Fibroblast of lung (primary cell): ENCODE data around the gene C16orf82. TPM values are rescaled to one million over a fixed set of nuclear protein-coding genes. Genes with fewer than 3 reads are reported as not detected.

Experiments
- DNase-seq, 2 donors: peaks; one replicate each; pipeline versions ENCODE4 v3.0.0 to v3.0.0-alpha.2; 2010; ENCODE audit warnings: low read depth in 2 of 2
- H2AFZ ChIP-seq: 2 replicates; pipeline ENCODE4 v1.5.1; 2012; ENCODE audit warnings: low read length, control low read depth, inconsistent platforms
- H3K27ac ChIP-seq: 2 replicates; pipeline ENCODE4 v1.5.1; 2011; ENCODE audit warnings: low read length, control low read depth; ENCODE audit not compliant: insufficient read depth
- H3K27me3 ChIP-seq: 2 replicates; pipeline ENCODE4 v1.5.1; 2011; ENCODE audit warnings: mild to moderate bottlenecking, low read length; ENCODE audit not compliant: control insufficient read depth, insufficient read depth
- H3K36me3 ChIP-seq: 2 replicates; pipeline ENCODE4 v1.5.1; 2011; ENCODE audit warnings: low read length; ENCODE audit not compliant: control insufficient read depth, insufficient read depth
- H3K4me1 ChIP-seq: 2 replicates; pipeline ENCODE4 v1.5.1; 2011; ENCODE audit warnings: low read length; ENCODE audit not compliant: control insufficient read depth, insufficient read depth; ENCODE audit errors: extremely low read depth
- H3K4me2 ChIP-seq: 2 replicates; pipeline ENCODE4 v1.5.1; 2011; ENCODE audit warnings: low read length, control low read depth; ENCODE audit not compliant: insufficient read depth; ENCODE audit errors: extremely low read depth
- H3K4me3 ChIP-seq, 4 experiments: fragments of 200-600 bp in 1 of 4; sonication (generic) in 1 of 4; replicated peaks in 1 of 4; 2 replicates each; pipeline ENCODE4 v1.5.1; 2011 to 2016; ENCODE audit warnings: low read length in 4 of 4, low read depth in 3 of 4, mild to moderate bottlenecking in 3 of 4, control low read depth in 2 of 4, inconsistent platforms in 1 of 4, mixed read lengths in 1 of 4; ENCODE audit not compliant: insufficient read depth in 1 of 4; ENCODE audit errors: control extremely low read depth in 1 of 4
- H3K79me2 ChIP-seq: 2 replicates; pipeline ENCODE4 v1.5.1; 2012; ENCODE audit warnings: mild to moderate bottlenecking, low read length, inconsistent platforms; ENCODE audit not compliant: control insufficient read depth, insufficient read depth
- H3K9ac ChIP-seq: 2 replicates; pipeline ENCODE4 v1.5.1; 2011; ENCODE audit warnings: mild to moderate bottlenecking, low read length, control low read depth; ENCODE audit not compliant: insufficient read depth
- H3K9me3 ChIP-seq: 2 replicates; pipeline ENCODE4 v1.5.1; 2012; ENCODE audit warnings: low read depth, low read length; ENCODE audit not compliant: control insufficient read depth, insufficient read depth
- H4K20me1 ChIP-seq: 2 replicates; pipeline ENCODE4 v1.5.1; 2011; ENCODE audit warnings: low read length; ENCODE audit not compliant: control insufficient read depth, insufficient read depth; ENCODE audit errors: extremely low read depth
- CTCF ChIP-seq, 2 donors: IDR thresholded peaks in 1 of 2; conservative IDR thresholded peaks in 1 of 2; 1 replicate in 1 of 2; 2 replicates in 1 of 2; pipeline ENCODE4 v1.5.1; 2011 to 2012; ENCODE audit warnings: low read length in 2 of 2, control low read depth in 1 of 2, inconsistent platforms in 1 of 2, low read depth in 1 of 2, mild to moderate bottlenecking in 1 of 2
- EZH2 ChIP-seq: IDR thresholded peaks from 2 replicates; pipeline ENCODE4 v1.5.1; 2012; ENCODE audit warnings: low read length, control low read depth, mild to moderate bottlenecking; ENCODE audit errors: missing control alignments
- polyA plus RNA-seq, 2 donors: library from polyadenylated mRNA; depleted of rRNA in 1 of 2; stranded (reverse) in 1 of 2; unstranded in 1 of 2; fragments of >200 nt; gene quantifications; 2 replicates each; pipeline ENCODE4 v1.2.1, GENCODE V29; 2011 to 2012; ENCODE audit warnings: missing spikeins in 1 of 2
- total RNA-seq: library from RNA; depleted of rRNA; stranded (reverse); fragments of >200 nt; gene quantifications from 2 replicates; pipeline ENCODE4 v1.2.1, GENCODE V29; 2014

C16orf82 gene
- total and polyA plus RNA-seq, 2 donors (not counting 1 experiment from before 2014, with no cell fraction given), result not detected

- H3K4me2 ChIP-seq, result no peak overlapping the region
- no peaks in the 10 kb centered on the region for H3K4me1 ChIP-seq
- no peaks in the 10 kb centered on the region for H3K27me3 ChIP-seq
- no peak for TF ChIP-seq EZH2
- TF ChIP-seq CTCF (conservative IDR thresholded peaks at IDR 0.05 in 1 of 2, IDR thresholded peaks at IDR 0.05 in 1 of 2; ENCODE audit: low read depth in 1 of 2, low read length in 2 of 2), result no peak
- H3K9ac ChIP-seq, result no peak overlapping the region
- H2AFZ ChIP-seq, result no peak overlapping the region
- no peaks in the 10 kb centered on the region for H4K20me1 ChIP-seq
- no peak for DNase-seq
- no peak overlapping the region for H3K4me3 ChIP-seq
- H3K36me3 ChIP-seq, result no peaks in the 10 kb centered on the region
- H3K9me3 ChIP-seq, result no peaks in the 10 kb centered on the region
- H3K27ac ChIP-seq, result no peak overlapping the region
- no peaks in the 10 kb centered on the region for H3K79me2 ChIP-seq
Observed at GRCh38 chr16:27098366-27099049, 31.8 kb downstream of the C16orf82 start.

GRCh38 chr16:27102701-27103575 is 36.2 kb downstream of the C16orf82 start:
- TF ChIP-seq EZH2 (no peak), CTCF (conservative IDR thresholded peaks at IDR 0.05 in 1 of 2, IDR thresholded peaks at IDR 0.05 in 1 of 2; ENCODE audit: low read depth in 1 of 2, low read length in 2 of 2) (no peak)
- Histone ChIP-seq H3K9me3 (no peaks in the 10 kb centered on the region), H3K9ac (no peak overlapping the region), H3K79me2 (no peaks in the 10 kb centered on the region), H3K4me1 (no peaks in the 10 kb centered on the region), H2AFZ (no peak overlapping the region), H3K36me3 (no peaks in the 10 kb centered on the region), H4K20me1 (no peaks in the 10 kb centered on the region), H3K27me3 (no peaks in the 10 kb centered on the region), H3K4me3 (no peak overlapping the region), H3K4me2 (no peak overlapping the region), H3K27ac (no peak overlapping the region)
- no peak for DNase-seq

- H3K79me2 ChIP-seq, result no peaks in the 10 kb centered on the region
- H3K36me3 ChIP-seq, result no peaks in the 10 kb centered on the region
- no peaks in the 10 kb centered on the region for H3K27me3 ChIP-seq
- no peaks in the 10 kb centered on the region for H4K20me1 ChIP-seq
- TF ChIP-seq CTCF (conservative IDR thresholded peaks at IDR 0.05 in 1 of 2, IDR thresholded peaks at IDR 0.05 in 1 of 2; ENCODE audit: low read depth in 1 of 2, low read length in 2 of 2) (no peak), EZH2 (no peak)
- no peak overlapping the region for H3K9ac ChIP-seq
- no peaks in the 10 kb centered on the region for H3K9me3 ChIP-seq
- H3K4me1 ChIP-seq, result no peaks in the 10 kb centered on the region
- no peak overlapping the region for H3K4me3 ChIP-seq
- H3K27ac ChIP-seq, result no peak overlapping the region
- no peak overlapping the region for H3K4me2 ChIP-seq
- DNase-seq, result no peak
- no peak overlapping the region for H2AFZ ChIP-seq
Observed at GRCh38 chr16:27103954-27104353, 37.2 kb downstream of the C16orf82 start.
